BLaER1 (cell line): ENCODE results near the gene MMRN2.

Experiments
- H3K27ac ChIP-seq: shearing (Covaris generic); formaldehyde crosslinking; 2 replicates; pipeline ENCODE4 v1.8.1; 2022
- H3K27me3 ChIP-seq: shearing (Covaris generic); formaldehyde crosslinking; 2 replicates; pipeline ENCODE4 v1.8.1; 2022
- H3K36me3 ChIP-seq: shearing (Covaris generic); formaldehyde crosslinking; 2 replicates; pipeline ENCODE4 v1.8.1; 2022
- H3K4me1 ChIP-seq: shearing (Covaris generic); formaldehyde crosslinking; 2 replicates; pipeline ENCODE4 v1.8.1; 2022
- H3K4me2 ChIP-seq: shearing (Covaris generic); formaldehyde crosslinking; 2 replicates; pipeline ENCODE4 v1.8.1; 2022
- H3K4me3 ChIP-seq: shearing (Covaris generic); formaldehyde crosslinking; 2 replicates; pipeline ENCODE4 v1.8.1; 2022
- H3K9ac ChIP-seq: shearing (Covaris generic); formaldehyde crosslinking; 2 replicates; pipeline ENCODE4 v1.8.1; 2022
- H3K9me3 ChIP-seq: shearing (Covaris generic); formaldehyde crosslinking; 2 replicates; pipeline ENCODE4 v1.8.1; 2022
- H4K20me1 ChIP-seq: shearing (Covaris generic); formaldehyde crosslinking; 2 replicates; pipeline ENCODE4 v1.8.1; 2022
- Cebpa-rat ChIP-seq: shearing (Covaris generic); IDR thresholded peaks from 2 replicates; pipeline ENCODE4 v1.8.1; 2022

The MMRN2 gene

DNA sequence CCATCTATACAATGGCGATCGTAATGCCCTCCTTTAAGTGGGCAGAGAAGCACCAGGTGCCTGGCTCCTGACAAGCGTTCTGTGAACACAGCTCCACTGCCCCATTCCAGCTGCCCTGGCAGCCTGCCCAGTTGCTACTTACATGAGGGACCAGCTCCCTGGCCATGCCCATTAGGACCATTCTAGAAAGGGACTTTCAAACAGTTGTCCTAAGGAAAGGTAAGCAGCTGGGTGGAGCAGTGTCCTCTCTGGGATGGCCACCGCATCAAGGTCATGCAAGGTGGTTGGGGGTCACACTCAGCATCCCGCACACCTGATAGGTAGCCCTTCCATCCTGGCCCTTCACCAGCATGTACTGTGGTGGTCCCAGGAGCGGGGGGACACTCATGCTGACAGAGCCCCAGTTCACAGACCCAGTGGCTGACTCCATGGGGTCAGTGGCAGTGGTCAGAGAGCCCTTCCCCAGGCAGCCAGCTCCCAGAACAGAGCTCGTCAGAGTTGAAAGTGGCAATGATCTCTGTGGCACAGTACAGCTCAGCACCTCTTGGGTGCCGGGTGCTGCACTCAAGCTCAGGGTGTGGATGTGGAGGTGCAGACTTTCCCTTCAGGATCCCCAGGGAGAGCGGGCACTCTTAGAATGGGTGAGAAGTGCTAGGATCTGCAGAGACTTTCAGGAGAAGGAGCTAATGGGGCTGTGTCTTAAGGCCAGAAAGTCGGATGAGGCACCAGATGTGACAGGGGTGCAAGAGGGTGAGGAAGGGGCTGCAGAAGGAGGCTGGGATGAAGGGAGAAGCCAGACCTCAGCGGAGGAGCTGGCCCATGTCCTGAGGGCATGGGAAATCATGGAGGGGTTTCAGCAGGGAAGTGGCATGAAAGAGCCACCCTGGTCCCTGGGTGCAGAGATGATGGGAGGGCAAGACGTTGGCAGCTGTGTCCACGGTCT, 10.9 kb downstream of the MMRN2 start:
- no peak for TF ChIP-seq Cebpa-rat
- Histone ChIP-seq H3K36me3 (no peaks in the 10 kb centered on the region), H3K27ac (no peak overlapping the region)

DNA sequence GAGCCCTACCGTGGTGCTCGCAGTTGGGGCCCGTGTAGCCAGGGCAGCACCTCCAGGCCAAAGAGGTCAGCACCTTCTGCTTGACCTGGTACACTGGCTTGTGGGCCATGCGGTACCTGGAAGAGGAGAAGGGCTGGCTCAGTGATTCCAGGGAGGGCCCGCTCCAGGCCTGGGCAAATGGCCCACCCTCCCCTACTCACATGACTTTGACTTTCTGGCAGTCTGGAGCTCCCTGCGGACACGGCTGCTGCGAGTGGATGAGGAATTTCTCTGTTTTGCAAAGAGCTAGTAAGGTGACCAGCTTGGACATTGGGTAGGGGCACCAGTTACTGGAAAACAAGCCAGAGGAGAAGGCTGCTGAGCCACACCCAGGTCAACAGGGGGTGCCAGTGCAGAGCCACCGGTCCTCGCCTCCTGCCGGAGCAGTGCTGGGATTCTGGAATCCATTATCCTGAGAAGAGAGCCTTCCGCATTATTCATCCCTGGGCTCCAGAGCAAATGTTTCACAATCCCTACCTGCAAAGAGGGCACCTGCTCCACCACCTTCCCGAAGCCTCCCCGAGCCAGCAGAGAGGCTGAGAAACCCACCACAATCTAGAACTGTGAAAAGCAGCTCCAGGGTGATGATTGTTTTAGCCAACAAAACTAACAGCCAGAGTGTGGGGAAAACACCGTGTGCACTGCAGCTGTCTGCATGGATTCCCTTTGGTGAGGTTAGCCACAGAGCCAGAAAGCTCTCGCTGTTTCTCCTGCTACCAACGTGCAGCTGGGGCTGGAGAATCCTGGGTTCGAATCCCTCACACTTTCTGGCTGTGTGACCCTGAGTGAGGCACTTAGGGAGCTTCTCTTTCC, 11.8 kb downstream of the MMRN2 start:
- Histone ChIP-seq H3K4me3 (no peak overlapping the region), H3K4me1 (no peaks in the 10 kb centered on the region), H4K20me1 (no peaks in the 10 kb centered on the region), H3K36me3 (no peaks in the 10 kb centered on the region), H3K27me3 (no peaks in the 10 kb centered on the region), H3K9me3 (0 out of 2 replicates have a peak, but pooled peaks cover 6% of the 10 kb centered on the region), H3K27ac (no peak overlapping the region), H3K9ac (no peak overlapping the region), H3K4me2 (no peak overlapping the region)
- TF ChIP-seq Cebpa-rat, result no peak

More for the DNA sequence above, 10.9 kb downstream of the MMRN2 start:
- peaks cover 10% of the 10 kb centered on the region; the same call in 1 of the 2 replicates for H3K9me3 ChIP-seq
- H4K20me1 ChIP-seq, result no peaks in the 10 kb centered on the region
- H3K4me1 ChIP-seq, result no peaks in the 10 kb centered on the region
- H3K9ac ChIP-seq, result no peak overlapping the region
- H3K27me3 ChIP-seq, result no peaks in the 10 kb centered on the region
- no peak overlapping the region for H3K4me3 ChIP-seq
- H3K4me2 ChIP-seq, result no peak overlapping the region

DNA sequence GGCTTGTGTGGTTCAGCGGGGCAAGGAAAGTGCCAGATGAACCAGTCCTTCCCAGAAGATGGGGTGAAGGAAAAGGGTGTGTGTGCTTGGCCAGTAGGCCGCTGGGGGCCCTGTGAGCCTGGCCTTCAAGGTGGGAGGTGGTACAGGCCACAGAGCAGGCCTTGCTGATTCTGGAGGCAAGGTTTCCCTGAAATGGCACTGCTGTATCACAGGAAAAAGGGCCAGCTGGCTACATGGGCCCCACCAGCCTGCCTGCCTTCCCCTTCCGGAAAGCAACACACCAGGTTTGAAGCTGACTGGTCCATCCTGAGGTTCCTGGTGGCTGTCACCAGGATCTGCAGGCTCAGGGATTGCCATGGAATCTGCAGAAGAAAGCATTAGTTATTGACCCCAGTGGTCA, 12.5 kb downstream of the MMRN2 start:
- no peak overlapping the region for H3K4me2 ChIP-seq
- no peak overlapping the region for H3K4me3 ChIP-seq
- no peaks in the 10 kb centered on the region for H3K36me3 ChIP-seq
- TF ChIP-seq Cebpa-rat, result no peak
- no peaks in the 10 kb centered on the region for H3K4me1 ChIP-seq
- no peak overlapping the region for H3K9ac ChIP-seq
- no peaks in the 10 kb centered on the region for H3K27me3 ChIP-seq
- no peaks in the 10 kb centered on the region for H4K20me1 ChIP-seq
- H3K27ac ChIP-seq, result no peak overlapping the region
- H3K9me3 ChIP-seq, result 0 out of 2 replicates have a peak, but pooled peaks cover 5% of the 10 kb centered on the region

DNA sequence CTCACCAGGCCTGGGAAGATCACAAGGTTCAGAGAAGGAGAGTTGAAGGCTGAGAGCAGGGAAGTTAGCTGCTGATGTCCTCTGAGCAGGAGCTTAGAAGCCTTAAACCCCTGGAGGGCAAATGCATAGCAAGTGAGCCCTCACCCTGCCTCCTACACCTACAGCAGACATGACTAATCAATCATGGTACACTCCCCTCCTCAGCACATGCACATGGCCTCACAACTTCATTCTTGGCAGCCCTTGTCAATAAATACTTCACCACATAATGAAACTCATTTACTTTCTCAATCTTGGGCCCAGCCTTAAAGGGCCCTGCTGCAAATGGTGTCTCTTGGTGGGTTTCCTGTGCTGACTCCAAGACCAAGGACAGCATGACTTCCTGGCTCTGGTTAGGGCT, 12.9 kb downstream of the MMRN2 start:
- H3K27me3 ChIP-seq, result no peaks in the 10 kb centered on the region
- 0 out of 2 replicates have a peak, but pooled peaks cover 5% of the 10 kb centered on the region for H3K9me3 ChIP-seq
- H3K9ac ChIP-seq, result no peak overlapping the region
- H3K4me2 ChIP-seq, result no peak overlapping the region
- H3K4me1 ChIP-seq, result no peaks in the 10 kb centered on the region
- TF ChIP-seq Cebpa-rat, result no peak
- no peak overlapping the region for H3K4me3 ChIP-seq
- H3K27ac ChIP-seq, result no peak overlapping the region
- H3K36me3 ChIP-seq, result no peaks in the 10 kb centered on the region
- H4K20me1 ChIP-seq, result no peaks in the 10 kb centered on the region

DNA sequence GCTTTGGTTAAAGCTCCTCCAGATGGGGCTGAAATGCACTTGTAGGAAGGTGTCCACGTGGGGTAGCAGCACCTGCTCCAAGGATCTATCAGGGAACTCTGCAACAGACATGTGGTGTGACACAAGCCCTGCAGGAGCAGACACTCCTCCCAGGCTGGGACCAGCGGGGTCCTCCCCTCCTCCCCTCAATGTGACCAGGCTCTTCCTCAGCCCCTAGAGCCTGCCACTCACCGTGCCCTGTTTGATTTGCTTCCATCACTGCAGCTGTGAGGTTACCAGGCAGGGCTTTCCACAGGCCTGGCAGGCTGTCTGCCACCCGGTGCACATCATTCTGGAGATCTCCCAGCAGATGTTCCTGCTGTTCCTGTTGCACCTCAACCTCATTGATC, 13.4 kb downstream of the MMRN2 start:
- Histone ChIP-seq H3K4me3 (no peak overlapping the region), H4K20me1 (no peaks in the 10 kb centered on the region), H3K27me3 (no peaks in the 10 kb centered on the region), H3K36me3 (no peaks in the 10 kb centered on the region), H3K9ac (no peak overlapping the region), H3K4me2 (no peak overlapping the region), H3K27ac (no peak overlapping the region), H3K9me3 (0 out of 2 replicates have a peak, but pooled peaks cover 5% of the 10 kb centered on the region), H3K4me1 (no peaks in the 10 kb centered on the region)
- TF ChIP-seq Cebpa-rat, result no peak

DNA sequence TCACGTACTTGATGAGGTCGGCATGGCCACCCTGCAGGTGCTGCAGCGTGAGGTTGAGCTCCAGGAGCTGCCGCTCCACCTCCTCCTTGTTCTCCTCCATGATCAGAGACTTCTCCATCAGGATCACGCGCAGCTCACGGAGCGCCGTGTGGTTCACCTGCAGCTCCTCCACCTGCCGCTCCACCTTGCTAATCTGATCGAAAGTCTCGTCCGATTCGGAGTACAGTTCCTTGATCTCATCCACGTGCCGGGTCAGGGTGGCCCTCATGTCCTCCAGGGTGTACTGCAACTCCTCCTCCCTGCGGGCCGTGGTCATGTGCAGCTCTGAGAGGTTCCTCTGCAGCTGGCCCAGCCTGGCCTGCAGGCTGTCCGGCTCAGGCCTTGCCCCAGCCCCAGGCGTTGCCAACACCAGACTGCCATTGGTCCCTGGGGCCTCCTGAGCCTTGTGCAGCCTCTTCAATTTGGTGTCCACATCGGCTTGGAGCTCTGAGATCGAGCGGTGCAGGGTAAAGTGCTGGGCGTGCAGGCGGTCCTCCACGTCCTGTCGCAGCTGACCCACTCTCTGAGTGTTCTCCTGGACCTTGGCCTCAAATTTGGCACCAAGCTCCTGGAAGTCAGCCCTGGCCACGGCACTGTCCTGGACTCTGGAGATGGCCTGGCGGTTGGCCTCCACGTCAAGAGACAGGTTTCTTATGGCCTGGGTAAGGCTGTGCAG, 13.9 kb downstream of the MMRN2 start:
- no peak overlapping the region for H3K27ac ChIP-seq
- H3K9me3 ChIP-seq, result 0 out of 2 replicates have a peak, but pooled peaks cover 5% of the 10 kb centered on the region
- H3K4me2 ChIP-seq, result no peak overlapping the region
- no peak overlapping the region for H3K9ac ChIP-seq
- no peak for TF ChIP-seq Cebpa-rat
- no peaks in the 10 kb centered on the region for H3K4me1 ChIP-seq
- H3K36me3 ChIP-seq, result no peaks in the 10 kb centered on the region
- H4K20me1 ChIP-seq, result no peaks in the 10 kb centered on the region
- H3K4me3 ChIP-seq, result no peak overlapping the region
- H3K27me3 ChIP-seq, result no peaks in the 10 kb centered on the region

DNA sequence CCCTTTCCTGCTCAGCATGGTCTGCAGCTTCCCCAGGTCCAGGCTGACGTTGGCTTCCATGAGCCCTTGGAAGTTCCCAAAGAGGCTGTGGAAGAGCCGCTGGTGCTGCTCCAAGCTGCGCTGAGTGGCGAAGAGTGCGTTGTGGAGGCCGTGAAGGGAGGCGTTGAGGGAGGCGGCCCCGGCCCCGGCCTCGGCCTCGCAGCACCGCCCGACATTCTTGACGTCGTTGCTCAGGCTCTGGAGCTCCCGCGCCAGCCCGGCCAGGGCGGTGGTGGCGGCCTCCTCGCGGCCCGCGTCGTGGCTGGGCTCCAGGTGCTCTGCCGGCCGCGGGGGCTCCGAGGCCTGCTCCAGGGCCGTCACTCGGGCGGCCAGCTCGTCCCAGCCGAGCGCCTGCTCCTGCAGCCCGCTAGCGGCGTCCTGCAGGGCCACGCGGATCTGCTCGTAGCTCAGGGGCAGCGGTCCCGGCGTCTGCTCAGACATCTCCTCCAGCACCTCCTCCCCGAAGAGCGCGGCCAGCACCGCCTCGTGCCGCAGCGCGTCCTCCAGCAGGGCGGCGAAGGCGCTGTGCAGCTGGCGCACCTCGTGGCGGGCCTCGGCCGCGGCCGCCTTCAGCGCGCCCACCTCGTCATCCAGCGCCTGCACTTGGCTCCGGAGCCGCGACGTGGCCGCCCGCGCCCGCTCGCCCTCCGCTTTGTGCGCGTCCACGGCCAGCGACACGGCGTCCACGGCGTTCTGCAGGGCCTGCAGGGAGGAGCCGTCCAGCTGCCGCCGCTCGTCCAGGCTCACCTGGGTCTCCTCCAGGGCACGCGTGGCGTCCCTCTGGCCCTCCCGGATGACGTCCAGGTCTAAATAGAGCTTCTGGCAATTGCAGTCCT, 14.7 kb downstream of the MMRN2 start:
- no peak for TF ChIP-seq Cebpa-rat

DNA sequence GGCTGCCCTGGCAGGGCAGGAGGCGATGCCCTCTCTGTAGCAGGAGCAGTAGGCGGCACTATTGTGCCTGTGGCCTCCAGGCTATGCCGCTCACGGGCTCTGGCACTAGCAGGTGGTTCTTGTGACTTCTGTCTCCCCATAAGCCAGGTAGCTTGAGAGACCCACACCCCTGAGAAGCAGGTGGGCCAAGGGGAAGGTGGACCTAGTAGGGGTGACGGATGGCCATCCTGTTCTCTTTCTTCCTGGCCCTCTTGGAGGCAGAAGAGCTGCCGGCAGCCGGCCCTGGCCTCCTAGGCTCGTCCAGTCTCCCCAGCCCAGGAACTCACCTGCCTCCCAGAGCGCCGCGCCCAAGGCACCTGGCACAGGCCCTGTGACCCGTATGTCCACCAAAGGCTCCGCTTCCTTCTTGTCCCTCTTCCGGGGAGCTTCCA, 15.4 kb downstream of the MMRN2 start:
- H3K4me3 ChIP-seq, result no peak overlapping the region

More for the DNA sequence above, 14.7 kb downstream of the MMRN2 start:
- Histone ChIP-seq H3K4me2 (no peak overlapping the region), H3K4me1 (no peaks in the 10 kb centered on the region), H3K27me3 (no peaks in the 10 kb centered on the region), H3K4me3 (no peak overlapping the region), H3K9ac (no peak overlapping the region), H3K9me3 (0 out of 2 replicates have a peak, but pooled peaks cover 5% of the 10 kb centered on the region), H3K36me3 (no peaks in the 10 kb centered on the region), H4K20me1 (no peaks in the 10 kb centered on the region), H3K27ac (no peak overlapping the region)

More for the DNA sequence above, 15.4 kb downstream of the MMRN2 start:
- no peak overlapping the region for H3K27ac ChIP-seq
- H3K27me3 ChIP-seq, result no peaks in the 10 kb centered on the region
- H3K4me1 ChIP-seq, result no peaks in the 10 kb centered on the region
- H3K9ac ChIP-seq, result no peak overlapping the region
- H3K36me3 ChIP-seq, result no peaks in the 10 kb centered on the region
- no peak for TF ChIP-seq Cebpa-rat
- H3K9me3 ChIP-seq, result 0 out of 2 replicates have a peak, but pooled peaks cover 5% of the 10 kb centered on the region
- H3K4me2 ChIP-seq, result no peak overlapping the region
- no peaks in the 10 kb centered on the region for H4K20me1 ChIP-seq
